DLD1 (cell line): ENCODE measurements around the gene MAF.

Source experiments
- in situ Hi-C: cut with HindIII; loops from 2 replicates; pipeline ENCODE4 v1.10.0; 2017; ENCODE audit warnings: low sequenced_read_pairs

MAF gene

GRCh38 chr16:79547085-79547484, 53.5 kb downstream of the MAF start:
- in situ Hi-C loops = no loop called here
